ENCODE results near the gene HNRNPUL2. TPM values are rescaled to one million over a fixed set of nuclear protein-coding genes. Genes with fewer than 3 reads are reported as not detected.

HNRNPUL2 gene
- total and polyA plus RNA-seq, 10 donors: 26.4 to 62.8 (median 46.0) TPM

GRCh38 chr11:62689421-62690183, 37.7 kb downstream of the HNRNPUL2 start, which contains the start of gene LRRN4CL:
Gene LRRN4CL, minus strand, starts transcription at chr11:62689530. Its CDS starts 1,022 bp downstream, at chr11:62688508.
- H3K27ac ChIP-seq: no peak within 1 kb of the TSS

DNA sequence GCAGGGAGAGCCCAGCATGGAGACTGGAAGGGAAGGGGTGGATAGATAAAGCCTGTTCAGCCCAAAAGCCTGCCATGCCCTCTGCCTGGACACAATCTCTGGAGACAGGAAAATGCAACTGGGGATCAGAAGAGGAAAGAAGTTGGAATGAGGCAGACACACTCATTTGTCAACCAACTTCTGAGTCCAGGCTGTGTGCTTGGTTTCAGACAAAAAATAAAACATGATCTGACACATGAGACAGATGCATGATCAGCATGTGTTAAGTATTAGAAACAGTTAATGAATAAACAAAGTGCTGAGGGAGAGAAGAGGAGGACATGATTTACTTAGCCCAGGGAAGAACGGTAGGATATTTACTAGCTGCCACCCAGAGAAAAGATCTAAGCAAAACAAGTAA, 38.8 kb downstream of the HNRNPUL2 start:
- intact Hi-C loops (cut with DNase I; ENCODE audit: low total_unique reads): no loop called here
- Histone ChIP-seq H3K9me3 (no peaks in the 10 kb centered on the region), H3K27ac (no peak overlapping the region), H3K4me3 (no peak overlapping the region), H3K36me3 (peaks cover 3 to 44% (median 29%) of the 10 kb centered on the region in 6 donors), H3K4me1 (peaks cover 0 to 11% (median 4%) of the 10 kb centered on the region in 6 donors), H3K27me3 (replicated peaks in 1 of 7) (peaks cover 6 to 23% (median 16%) of the 10 kb centered on the region in 7 donors)
- WGBS, 5 donors: 77 to 92% (median 86%) methylated on average over 1 of the region's 1 CpG
- no peak for DNase-seq
- TF ChIP-seq POLR2A (IDR thresholded peaks at IDR 0.05) (no peak), CTCF (IDR thresholded peaks at IDR 0.05 in 8 of 11, conservative IDR thresholded peaks at IDR 0.05 in 3 of 11) (no peak), POLR2AphosphoS5 (IDR thresholded peaks at IDR 0.05) (no peak)

More at GRCh38 chr11:62689421-62690183, 37.7 kb downstream of the HNRNPUL2 start, which contains the start of gene LRRN4CL:
- no peak for TF ChIP-seq CTCF (IDR thresholded peaks at IDR 0.05 in 8 of 11, conservative IDR thresholded peaks at IDR 0.05 in 3 of 11)
- TF ChIP-seq POLR2A (IDR thresholded peaks at IDR 0.05): no peak
- TF ChIP-seq POLR2AphosphoS5 (IDR thresholded peaks at IDR 0.05): no peak
- intact Hi-C loops (cut with DNase I; ENCODE audit: low total_unique reads): loop anchor here (10.0 kb wide), 2 partner anchors 265 to 295 kb away; no protein-coding TSS in a partner anchor
- H3K36me3 ChIP-seq: peaks cover 3 to 52% (median 30%) of the 10 kb centered on the region in 6 donors
- peaks cover 0 to 15% (median 6%) of the 10 kb centered on the region in 6 donors for H3K4me1 ChIP-seq
- no peak within 1 kb of the TSS for H3K4me3 ChIP-seq
- DNase-seq: no peak
- WGBS, 5 donors: 68 to 85% (median 78%) methylated on average over 11 of the region's 11 CpGs
- peaks cover 6 to 23% (median 16%) of the 10 kb centered on the region in 7 donors for H3K27me3 ChIP-seq (replicated peaks in 1 of 7)
- H3K9me3 ChIP-seq: no peaks in the 10 kb centered on the region

DNA sequence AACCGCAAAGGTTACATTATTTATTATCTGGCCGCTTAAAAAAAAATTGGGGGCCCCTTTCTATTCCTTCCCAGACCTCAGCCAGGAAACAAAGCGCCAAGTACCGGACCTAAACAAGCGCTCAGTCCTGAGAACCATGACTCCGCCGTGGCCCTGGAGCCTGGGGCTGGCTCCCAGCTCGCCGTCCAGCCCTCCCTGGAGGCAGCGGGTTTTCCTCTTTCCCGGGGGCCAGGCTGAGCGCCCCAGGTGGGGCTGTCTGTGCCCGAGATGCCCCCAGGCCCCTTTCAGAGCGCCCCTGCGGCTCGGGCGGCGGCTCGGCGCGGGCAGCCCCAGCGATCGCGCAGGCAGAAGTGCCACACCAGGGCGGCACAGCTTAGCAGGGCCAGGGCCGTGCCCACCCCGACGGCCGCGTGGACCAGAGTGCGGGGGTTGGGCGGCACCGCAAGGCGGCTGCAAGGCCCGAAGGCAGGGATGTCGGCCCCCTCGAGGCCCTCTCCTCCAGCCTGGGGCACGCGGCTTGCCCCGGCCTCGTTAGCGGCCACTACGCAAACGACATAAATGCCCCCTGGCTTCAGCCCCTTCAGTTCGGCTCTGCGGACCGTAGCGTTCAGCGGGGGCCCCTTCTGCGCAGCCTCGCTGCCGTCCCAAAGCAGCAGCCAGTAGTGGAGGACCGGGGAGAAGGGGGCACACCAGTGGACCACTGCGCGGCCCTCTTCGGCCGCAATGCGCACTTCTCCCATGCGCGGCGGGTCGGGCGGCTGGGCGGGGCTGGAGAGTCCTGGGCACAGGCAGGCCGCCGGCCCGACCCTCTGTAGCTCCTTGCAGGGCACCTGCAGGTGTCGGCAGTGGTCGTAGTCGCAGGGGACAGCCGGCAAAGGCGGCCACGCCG, 39.5 kb downstream of the HNRNPUL2 start:
- 32 to 55% (median 36%) methylated on average over 44 to 74 of the region's 74 CpGs for WGBS, 5 donors
- Histone ChIP-seq H3K36me3 (peaks cover 3 to 36% (median 24%) of the 10 kb centered on the region in 6 donors), H3K9me3 (no peaks in the 10 kb centered on the region), H3K27me3 (replicated peaks in 1 of 7) (peaks cover 6 to 23% (median 16%) of the 10 kb centered on the region in 7 donors), H3K4me1 (peaks cover 0 to 11% (median 4%) of the 10 kb centered on the region in 6 donors), H3K27ac (no peak overlapping the region), H3K4me3 (peak overlapping the region in 5 of 8 donors; percentile 1 to 37 (median 13))
- intact Hi-C loops (cut with DNase I; ENCODE audit: low total_unique reads): no loop called here
- no peak for TF ChIP-seq CTCF (IDR thresholded peaks at IDR 0.05 in 8 of 11, conservative IDR thresholded peaks at IDR 0.05 in 3 of 11)
- TF ChIP-seq POLR2AphosphoS5 (IDR thresholded peaks at IDR 0.05): peak in 1 of 3 donors; percentile 36
- TF ChIP-seq POLR2A (IDR thresholded peaks at IDR 0.05): no peak
- DNase-seq: no peak

Measured in spleen (tissue), 11 donors.